ENCODE measurements around the gene TRA2A.

DNA sequence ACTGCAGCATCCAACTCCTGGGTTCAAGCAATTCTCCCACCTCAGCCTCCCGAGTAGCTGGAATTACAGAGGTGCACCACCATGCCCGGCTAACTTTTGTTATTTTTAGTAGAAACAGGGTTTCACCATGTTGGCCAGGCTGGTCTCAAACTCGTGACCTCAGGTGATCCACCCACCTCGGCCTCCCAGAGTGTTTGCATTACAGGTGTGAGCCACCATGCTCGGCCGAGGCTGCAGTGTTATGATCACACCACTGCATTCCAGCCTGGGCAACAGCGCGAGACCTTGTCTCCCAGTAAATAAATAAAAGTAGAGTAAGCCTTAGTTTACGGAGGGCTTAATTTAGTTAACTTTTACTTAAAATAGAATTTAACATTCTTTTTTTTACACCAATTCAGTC lies 37.8 kb downstream of the TRA2A start:
- TF ChIP-seq, protein P1, sequence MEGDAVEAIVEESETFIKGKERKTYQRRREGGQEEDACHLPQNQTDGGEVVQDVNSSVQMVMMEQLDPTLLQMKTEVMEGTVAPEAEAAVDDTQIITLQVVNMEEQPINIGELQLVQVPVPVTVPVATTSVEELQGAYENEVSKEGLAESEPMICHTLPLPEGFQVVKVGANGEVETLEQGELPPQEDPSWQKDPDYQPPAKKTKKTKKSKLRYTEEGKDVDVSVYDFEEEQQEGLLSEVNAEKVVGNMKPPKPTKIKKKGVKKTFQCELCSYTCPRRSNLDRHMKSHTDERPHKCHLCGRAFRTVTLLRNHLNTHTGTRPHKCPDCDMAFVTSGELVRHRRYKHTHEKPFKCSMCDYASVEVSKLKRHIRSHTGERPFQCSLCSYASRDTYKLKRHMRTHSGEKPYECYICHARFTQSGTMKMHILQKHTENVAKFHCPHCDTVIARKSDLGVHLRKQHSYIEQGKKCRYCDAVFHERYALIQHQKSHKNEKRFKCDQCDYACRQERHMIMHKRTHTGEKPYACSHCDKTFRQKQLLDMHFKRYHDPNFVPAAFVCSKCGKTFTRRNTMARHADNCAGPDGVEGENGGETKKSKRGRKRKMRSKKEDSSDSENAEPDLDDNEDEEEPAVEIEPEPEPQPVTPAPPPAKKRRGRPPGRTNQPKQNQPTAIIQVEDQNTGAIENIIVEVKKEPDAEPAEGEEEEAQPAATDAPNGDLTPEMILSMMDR (IDR thresholded peaks at IDR 0.05): no peak
- no peak for TF ChIP-seq POLR2A (IDR thresholded peaks at IDR 0.05)

All from gastroesophageal sphincter (tissue), 3 donors.